HG02938 (cell line): ENCODE measurements around the gene AP4S1.

Experiments used
- ATAC-seq: cut with Tn5 transposase; IDR thresholded peaks from one replicate; pipeline ENCODE4 v1.9.1; 2021; ENCODE audit warnings: mild to moderate bottlenecking, moderate library complexity; ENCODE audit not compliant: unreplicated experiment

Gene AP4S1

DNA sequence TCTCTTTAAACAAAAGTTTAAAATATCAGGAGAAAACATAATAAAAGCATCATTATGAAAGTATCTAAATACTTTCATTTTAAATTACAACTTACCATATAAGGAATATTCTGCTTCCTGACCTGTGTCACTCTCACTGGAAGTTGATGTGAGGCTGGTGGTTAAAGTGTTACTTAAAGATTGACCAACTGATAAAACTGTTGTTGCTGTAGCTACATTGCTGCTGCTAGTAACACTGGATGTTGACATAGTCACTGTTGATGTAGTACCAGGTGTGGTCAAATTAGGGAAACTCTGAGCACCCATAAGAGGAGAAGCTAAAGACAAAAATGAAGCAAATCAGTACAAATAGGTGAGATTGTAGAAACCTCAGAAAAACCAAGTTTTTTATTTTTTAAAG is 102.2 kb downstream of the AP4S1 start:
- peak; percentile 90 for ATAC-seq

DNA sequence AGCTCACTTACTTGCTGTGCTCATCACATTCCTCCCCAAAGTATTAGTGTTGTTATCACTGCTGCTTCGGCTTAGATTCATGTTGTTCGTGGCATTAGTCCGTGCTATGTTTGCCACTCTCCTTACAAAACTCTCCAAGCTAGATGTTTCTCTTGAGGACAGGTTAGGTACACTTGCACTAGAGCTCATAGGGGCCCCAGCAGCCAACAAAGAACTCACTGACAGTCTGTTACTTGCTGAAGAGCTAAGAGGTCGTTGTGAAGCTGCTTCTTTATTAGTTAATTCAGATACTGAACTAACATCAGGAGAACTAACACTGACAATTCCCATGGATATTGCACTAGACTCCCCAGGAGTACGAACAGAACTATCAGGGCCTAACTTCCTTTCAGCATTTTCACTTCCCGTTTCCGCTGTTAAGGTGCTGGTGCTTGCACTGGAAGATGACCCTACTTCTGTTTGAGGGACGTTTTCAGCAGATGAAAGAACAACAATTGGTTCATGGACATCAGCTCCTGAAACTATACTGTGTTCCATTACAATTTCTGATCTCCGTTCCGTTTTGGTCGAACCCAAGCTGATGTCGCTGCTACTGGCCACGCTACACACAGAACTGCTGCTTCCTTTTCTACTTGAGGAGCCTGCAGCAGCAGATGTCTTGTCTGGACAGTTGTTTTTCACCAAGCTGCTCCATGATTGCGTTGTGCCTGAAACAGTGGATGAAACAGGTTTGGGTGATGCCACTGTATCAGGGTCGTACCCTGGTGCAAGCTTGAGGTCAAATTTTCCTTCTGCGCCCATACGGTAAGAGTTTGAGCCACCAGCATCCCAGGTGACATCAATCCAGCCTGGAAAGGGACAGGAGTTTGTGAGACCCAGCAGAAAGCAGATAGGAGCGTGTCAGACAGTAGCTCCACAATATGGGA is 103.4 kb downstream of the AP4S1 start:
- no peak for ATAC-seq

DNA sequence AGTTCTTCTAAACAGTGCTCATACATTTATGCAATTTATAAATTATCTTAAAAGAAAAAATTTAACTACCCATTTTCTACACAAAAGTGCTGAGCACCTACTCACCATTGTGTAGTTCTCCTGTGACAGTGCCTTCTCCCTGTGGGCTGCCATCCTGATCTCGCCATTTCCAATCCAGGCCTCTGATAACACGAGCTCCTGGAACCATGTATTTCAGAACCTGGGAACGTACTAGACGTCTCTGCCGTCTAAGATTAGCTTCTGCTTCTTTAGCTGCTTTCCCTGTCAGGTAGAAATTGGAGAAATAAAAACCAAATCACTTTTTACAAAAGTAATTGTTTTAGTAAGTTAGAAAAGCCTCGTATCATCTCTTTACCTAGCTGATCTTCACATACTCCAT is 107.7 kb downstream of the AP4S1 start:
- no peak for ATAC-seq

DNA sequence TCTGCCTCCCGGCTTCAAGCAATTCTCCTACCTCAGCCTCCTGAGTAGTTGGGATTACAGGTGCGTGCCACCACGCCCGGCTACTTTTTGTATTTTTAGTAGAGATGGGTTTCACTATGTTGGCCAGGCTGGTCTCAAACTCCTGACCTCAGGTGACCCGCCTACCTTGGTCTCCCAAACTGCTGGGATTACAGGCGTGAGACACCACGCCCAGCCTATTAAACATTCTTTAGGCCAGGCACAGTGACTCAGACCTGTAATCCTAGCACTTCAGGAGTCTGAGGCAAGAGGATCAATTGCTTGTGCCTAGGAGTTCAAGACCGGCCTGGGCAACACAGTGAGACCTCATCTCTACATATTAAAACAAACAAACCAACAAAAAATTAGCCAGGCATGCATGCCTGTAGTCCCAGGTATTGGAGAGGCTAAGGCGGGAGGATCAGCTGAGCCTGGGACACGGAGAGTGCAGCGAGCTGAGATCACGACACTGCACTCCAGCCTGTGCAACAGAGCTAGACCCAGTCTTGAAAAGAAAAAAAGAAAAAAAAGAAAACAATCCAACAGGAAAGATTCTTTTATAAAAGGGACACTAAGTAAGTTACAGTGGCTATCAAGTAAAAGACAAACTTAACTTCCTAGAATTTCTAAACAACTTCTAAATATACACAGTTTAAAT is 111.9 kb downstream of the AP4S1 start:
- ATAC-seq: no peak

DNA sequence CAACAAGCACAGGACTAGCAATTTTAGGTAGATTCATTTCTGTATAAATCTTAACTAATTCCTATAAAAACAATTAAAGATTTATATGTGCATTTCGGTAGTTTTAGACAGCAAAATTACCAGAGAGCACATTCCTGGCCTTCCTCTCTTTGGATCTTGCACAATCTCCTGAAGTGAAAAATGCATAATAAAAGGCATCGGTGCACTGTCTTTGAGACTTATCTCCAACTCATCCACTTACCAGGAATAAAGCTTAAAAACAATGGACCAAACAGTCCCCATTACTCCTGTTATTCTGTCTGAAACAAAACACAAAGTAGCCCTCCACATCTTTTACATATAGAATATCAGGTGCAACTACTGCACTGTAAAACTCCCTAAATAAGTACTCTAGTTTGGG is 112.9 kb downstream of the AP4S1 start:
- ATAC-seq: no peak

DNA sequence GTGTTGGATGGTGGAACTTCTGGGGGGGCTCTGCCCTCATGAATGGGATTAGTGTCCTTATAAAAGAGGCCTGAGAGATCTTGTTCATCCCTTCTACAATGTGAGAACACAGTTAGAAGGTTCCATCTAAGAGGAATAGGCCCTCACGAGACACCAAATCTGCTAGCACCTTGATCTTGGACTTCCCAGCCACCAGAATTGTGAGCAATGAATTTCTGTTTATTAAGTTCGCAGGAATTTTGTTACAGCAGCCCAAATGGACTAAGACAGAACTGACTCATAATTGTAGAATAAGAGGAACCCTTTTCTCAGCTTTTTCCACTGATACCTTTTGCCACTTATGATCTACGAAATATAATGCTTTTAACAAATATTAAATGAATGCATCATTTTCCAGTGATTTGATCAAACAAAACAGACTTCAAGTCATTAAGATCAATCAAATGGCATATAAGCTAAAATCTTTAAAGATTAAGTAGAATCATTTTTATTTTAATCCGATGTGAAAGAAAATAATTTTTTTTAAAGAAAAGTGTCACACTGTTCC is 113.9 kb downstream of the AP4S1 start:
- ATAC-seq: no peak

DNA sequence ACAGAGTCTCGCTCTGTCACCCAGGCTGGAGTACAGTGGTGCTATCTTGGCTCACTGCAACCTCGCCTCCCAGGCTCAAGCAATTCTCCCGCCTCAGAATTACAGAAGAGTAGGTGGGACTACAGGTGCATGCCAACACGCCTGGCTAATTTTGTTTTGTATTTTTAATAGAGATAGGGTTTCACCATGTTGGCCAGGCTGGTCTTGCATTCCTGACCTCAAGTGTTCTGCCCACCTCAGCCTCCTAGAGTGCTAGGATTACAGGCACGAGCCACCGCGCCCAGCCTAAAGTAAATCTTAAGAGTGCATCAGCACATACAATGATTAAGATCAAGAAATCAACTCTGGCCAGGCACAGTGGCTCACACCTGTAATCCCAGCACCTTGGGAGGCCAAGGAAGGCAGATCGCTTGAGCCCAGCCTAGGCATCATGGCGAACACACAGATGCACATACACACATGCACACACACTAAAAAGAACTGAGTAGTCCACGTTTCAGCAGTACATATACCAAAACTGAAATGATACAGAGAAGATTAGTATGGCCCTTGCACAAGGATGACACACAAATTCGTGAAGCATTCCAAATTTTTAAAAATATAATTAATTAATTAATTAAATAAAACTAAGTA is 117.1 kb downstream of the AP4S1 start:
- no peak for ATAC-seq
